Neural cell (in vitro differentiated cells): ENCODE data around the gene GNAI2. TPM values are rescaled to one million over a fixed set of nuclear protein-coding genes. Genes with fewer than 3 reads are reported as not detected.
"Not testable (repeated sequence)": the region's sequence is repeated elsewhere in the genome, so short reads cannot be mapped to it uniquely, and the experiment has no call there.

Source experiments
- H2AFZ ChIP-seq: fragments of 200-600, 300-800 bp; sonication (generic), shearing (Covaris generic); 2 replicates; pipeline ENCODE4 v1.6.0; 2014; ENCODE audit warnings: low read depth, mild to moderate bottlenecking, antibody characterized with exemption, low read length, moderate library complexity
- H3F3A ChIP-seq: fragments of 200-600 bp; shearing (Covaris generic); 2 replicates; pipeline ENCODE4 v1.6.1; 2016; ENCODE audit warnings: mild to moderate bottlenecking, moderate library complexity, mixed read lengths, antibody characterized with exemption, low read length; ENCODE audit not compliant: insufficient read depth, poor library complexity, severe bottlenecking
- H3K27ac ChIP-seq: fragments of 200-600, 300-800 bp; sonication (generic), shearing (Covaris generic); 2 replicates; pipeline ENCODE4 v1.5.1; 2014; ENCODE audit warnings: mild to moderate bottlenecking, low read length, moderate library complexity
- H3K27me3 ChIP-seq: fragments of 300-800, 200-600 bp; sonication (generic), shearing (Covaris generic); 2 replicates; pipeline ENCODE4 v1.6.0; 2014; ENCODE audit warnings: mild to moderate bottlenecking, low read depth, low read length, moderate library complexity; ENCODE audit not compliant: insufficient read depth
- H3K36me3 ChIP-seq: fragments of 300-800, 200-600 bp; sonication (generic), shearing (Covaris generic); 2 replicates; pipeline ENCODE4 v1.5.1; 2014; ENCODE audit warnings: mild to moderate bottlenecking, antibody characterized with exemption, low read length, moderate library complexity; ENCODE audit not compliant: insufficient read depth
- H3K4me2 ChIP-seq: fragments of 300-800, 200-600 bp; sonication (generic), shearing (Covaris generic); 2 replicates; pipeline ENCODE4 v1.6.0; 2014; ENCODE audit warnings: mild to moderate bottlenecking, low read length
- H3K4me3 ChIP-seq: fragments of 300-800, 200-600 bp; sonication (generic), shearing (Covaris generic); 2 replicates; pipeline ENCODE4 v1.5.1; 2014; ENCODE audit warnings: mild to moderate bottlenecking, low read length, moderate library complexity
- H3K79me2 ChIP-seq: fragments of 200-600 bp; shearing (Covaris generic); replicated peaks from 2 replicates; pipeline ENCODE4 v1.6.0; 2014; ENCODE audit warnings: mild to moderate bottlenecking, low read length, moderate library complexity; ENCODE audit not compliant: insufficient read depth
- H3K9ac ChIP-seq: fragments of 300-800, 200-600 bp; sonication (generic), shearing (Covaris generic); 2 replicates; pipeline ENCODE4 v1.6.1; 2016; ENCODE audit warnings: mild to moderate bottlenecking, low read length, mixed read lengths
- H3K9me2 ChIP-seq: fragments of 200-600 bp; shearing (Covaris generic); 2 replicates; pipeline ENCODE4 v1.6.1; 2016; ENCODE audit warnings: mild to moderate bottlenecking, low read length, mixed read lengths; ENCODE audit not compliant: insufficient read depth
- H3K9me3 ChIP-seq: fragments of 200-600, 300-800 bp; sonication (generic), shearing (Covaris generic); 2 replicates; pipeline ENCODE4 v1.6.1; 2016; ENCODE audit warnings: mild to moderate bottlenecking, mixed run types, low read length, moderate library complexity, mixed read lengths
- H4K20me1 ChIP-seq: fragments of 200-600 bp; shearing (Covaris generic); 2 replicates; pipeline ENCODE4 v1.6.1; 2016; ENCODE audit warnings: mild to moderate bottlenecking, mixed run types; ENCODE audit not compliant: insufficient read depth
- EP300 ChIP-seq: fragments of 450-650 bp; conservative IDR thresholded peaks from 2 replicates; pipeline ENCODE4 v1.6.1; 2014; ENCODE audit warnings: antibody characterized with exemption, mild to moderate bottlenecking, moderate library complexity; ENCODE audit not compliant: poor library complexity, severe bottlenecking
- EZH2 ChIP-seq: fragments of 200-600, 300-800 bp; shearing (Covaris generic), sonication (generic); IDR thresholded peaks from 2 replicates; pipeline ENCODE4 v1.6.1; 2014; ENCODE audit warnings: antibody characterized with exemption, low read length, borderline replicate concordance, mild to moderate bottlenecking; ENCODE audit not compliant: insufficient read depth, poor library complexity, severe bottlenecking
- MXI1 ChIP-seq: fragments of 450-650 bp; conservative IDR thresholded peaks from 2 replicates; pipeline ENCODE4 v1.6.1; 2014; ENCODE audit warnings: antibody characterized with exemption, mild to moderate bottlenecking; ENCODE audit not compliant: poor library complexity, severe bottlenecking
- POLR2AphosphoS5 ChIP-seq: IDR thresholded peaks from 2 replicates; pipeline ENCODE4 v1.6.1; 2012
- RAD21 ChIP-seq: fragments of 450-650 bp; conservative IDR thresholded peaks from 2 replicates; pipeline ENCODE4 v1.6.1; 2014; ENCODE audit warnings: antibody characterized with exemption, mild to moderate bottlenecking, moderate library complexity
- SMC3 ChIP-seq: fragments of 450-650 bp; conservative IDR thresholded peaks from 2 replicates; pipeline ENCODE4 v1.6.1; 2014; ENCODE audit warnings: antibody characterized with exemption, mild to moderate bottlenecking, moderate library complexity; ENCODE audit not compliant: poor library complexity
- TAF1 ChIP-seq: IDR thresholded peaks from 2 replicates; pipeline ENCODE4 v1.6.1; 2012; ENCODE audit warnings: low read depth
- polyA plus RNA-seq: library from polyadenylated mRNA; depleted of rRNA; stranded (reverse); fragments of >200 nt; gene quantifications from 2 replicates; pipeline ENCODE4 v1.2.3, GENCODE V29; 2014
- TF ChIP-seq, protein P1 (sequence below): fragments of 450-650 bp; IDR thresholded peaks from 2 replicates; pipeline ENCODE4 v1.5.1; 2014; ENCODE audit warnings: antibody characterized with exemption, mild to moderate bottlenecking, moderate library complexity; ENCODE audit not compliant: poor library complexity, severe bottlenecking
- TF ChIP-seq, protein P2 (sequence below): IDR thresholded peaks from 2 replicates; pipeline ENCODE4 v1.6.1; 2012; ENCODE audit warnings: borderline replicate concordance

Gene GNAI2
- polyA plus RNA-seq, 1 donor from 2014 or later, result 101 TPM

DNA sequence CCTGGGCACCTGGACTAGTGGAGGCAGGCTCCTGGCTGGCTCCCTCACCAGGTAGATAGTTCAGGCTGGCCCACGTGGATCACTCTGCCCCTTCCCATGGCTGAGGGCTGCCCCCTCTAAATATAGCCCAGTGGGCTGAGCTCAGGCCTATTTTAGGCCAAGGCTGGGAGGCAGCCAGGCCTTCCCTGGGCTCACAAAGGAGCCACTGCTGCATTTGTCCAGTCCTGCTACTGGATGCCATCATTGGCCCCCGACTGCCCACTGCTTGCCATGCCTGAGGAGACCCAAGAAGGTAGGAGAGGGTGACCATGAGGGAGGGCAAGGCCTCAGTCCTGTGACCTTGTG, 42.8 kb downstream of the GNAI2 start, which contains the start of gene LSMEM2:
Gene LSMEM2 (plus strand): TSS at position 208 of the 345 bp plus-strand sequence. CDS start 27 bp downstream, at position 235.
- H2AFZ ChIP-seq, result no peak within 1 kb of the TSS
- H3K9me3 ChIP-seq, result no peaks in the 10 kb centered on the region
- H3K9me2 ChIP-seq, result no peaks in the 10 kb centered on the region
- no peaks in the 10 kb centered on the region for H3K79me2 ChIP-seq
- H3F3A ChIP-seq, result no peaks in the 10 kb centered on the region
- TF ChIP-seq EP300, result no peak
- no peak for TF ChIP-seq TAF1
- no peak for TF ChIP-seq SMC3
- no peak for TF ChIP-seq EZH2
- TF ChIP-seq, protein P1, sequence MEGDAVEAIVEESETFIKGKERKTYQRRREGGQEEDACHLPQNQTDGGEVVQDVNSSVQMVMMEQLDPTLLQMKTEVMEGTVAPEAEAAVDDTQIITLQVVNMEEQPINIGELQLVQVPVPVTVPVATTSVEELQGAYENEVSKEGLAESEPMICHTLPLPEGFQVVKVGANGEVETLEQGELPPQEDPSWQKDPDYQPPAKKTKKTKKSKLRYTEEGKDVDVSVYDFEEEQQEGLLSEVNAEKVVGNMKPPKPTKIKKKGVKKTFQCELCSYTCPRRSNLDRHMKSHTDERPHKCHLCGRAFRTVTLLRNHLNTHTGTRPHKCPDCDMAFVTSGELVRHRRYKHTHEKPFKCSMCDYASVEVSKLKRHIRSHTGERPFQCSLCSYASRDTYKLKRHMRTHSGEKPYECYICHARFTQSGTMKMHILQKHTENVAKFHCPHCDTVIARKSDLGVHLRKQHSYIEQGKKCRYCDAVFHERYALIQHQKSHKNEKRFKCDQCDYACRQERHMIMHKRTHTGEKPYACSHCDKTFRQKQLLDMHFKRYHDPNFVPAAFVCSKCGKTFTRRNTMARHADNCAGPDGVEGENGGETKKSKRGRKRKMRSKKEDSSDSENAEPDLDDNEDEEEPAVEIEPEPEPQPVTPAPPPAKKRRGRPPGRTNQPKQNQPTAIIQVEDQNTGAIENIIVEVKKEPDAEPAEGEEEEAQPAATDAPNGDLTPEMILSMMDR, result no peak
- no peak for TF ChIP-seq POLR2AphosphoS5
- TF ChIP-seq, protein P2, sequence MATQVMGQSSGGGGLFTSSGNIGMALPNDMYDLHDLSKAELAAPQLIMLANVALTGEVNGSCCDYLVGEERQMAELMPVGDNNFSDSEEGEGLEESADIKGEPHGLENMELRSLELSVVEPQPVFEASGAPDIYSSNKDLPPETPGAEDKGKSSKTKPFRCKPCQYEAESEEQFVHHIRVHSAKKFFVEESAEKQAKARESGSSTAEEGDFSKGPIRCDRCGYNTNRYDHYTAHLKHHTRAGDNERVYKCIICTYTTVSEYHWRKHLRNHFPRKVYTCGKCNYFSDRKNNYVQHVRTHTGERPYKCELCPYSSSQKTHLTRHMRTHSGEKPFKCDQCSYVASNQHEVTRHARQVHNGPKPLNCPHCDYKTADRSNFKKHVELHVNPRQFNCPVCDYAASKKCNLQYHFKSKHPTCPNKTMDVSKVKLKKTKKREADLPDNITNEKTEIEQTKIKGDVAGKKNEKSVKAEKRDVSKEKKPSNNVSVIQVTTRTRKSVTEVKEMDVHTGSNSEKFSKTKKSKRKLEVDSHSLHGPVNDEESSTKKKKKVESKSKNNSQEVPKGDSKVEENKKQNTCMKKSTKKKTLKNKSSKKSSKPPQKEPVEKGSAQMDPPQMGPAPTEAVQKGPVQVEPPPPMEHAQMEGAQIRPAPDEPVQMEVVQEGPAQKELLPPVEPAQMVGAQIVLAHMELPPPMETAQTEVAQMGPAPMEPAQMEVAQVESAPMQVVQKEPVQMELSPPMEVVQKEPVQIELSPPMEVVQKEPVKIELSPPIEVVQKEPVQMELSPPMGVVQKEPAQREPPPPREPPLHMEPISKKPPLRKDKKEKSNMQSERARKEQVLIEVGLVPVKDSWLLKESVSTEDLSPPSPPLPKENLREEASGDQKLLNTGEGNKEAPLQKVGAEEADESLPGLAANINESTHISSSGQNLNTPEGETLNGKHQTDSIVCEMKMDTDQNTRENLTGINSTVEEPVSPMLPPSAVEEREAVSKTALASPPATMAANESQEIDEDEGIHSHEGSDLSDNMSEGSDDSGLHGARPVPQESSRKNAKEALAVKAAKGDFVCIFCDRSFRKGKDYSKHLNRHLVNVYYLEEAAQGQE, result no peak
- TF ChIP-seq RAD21, result no peak
- TF ChIP-seq MXI1, result no peak
- H4K20me1 ChIP-seq, result no peaks in the 10 kb centered on the region
- peaks cover 23% of the 10 kb centered on the region for H3K27me3 ChIP-seq
- no peaks in the 10 kb centered on the region for H3K36me3 ChIP-seq
- H3K4me2 ChIP-seq, result no peak within 1 kb of the TSS
- H3K27ac ChIP-seq, result no peak within 1 kb of the TSS
- H3K4me3 ChIP-seq, result no peak within 1 kb of the TSS
- no peak within 1 kb of the TSS for H3K9ac ChIP-seq

DNA sequence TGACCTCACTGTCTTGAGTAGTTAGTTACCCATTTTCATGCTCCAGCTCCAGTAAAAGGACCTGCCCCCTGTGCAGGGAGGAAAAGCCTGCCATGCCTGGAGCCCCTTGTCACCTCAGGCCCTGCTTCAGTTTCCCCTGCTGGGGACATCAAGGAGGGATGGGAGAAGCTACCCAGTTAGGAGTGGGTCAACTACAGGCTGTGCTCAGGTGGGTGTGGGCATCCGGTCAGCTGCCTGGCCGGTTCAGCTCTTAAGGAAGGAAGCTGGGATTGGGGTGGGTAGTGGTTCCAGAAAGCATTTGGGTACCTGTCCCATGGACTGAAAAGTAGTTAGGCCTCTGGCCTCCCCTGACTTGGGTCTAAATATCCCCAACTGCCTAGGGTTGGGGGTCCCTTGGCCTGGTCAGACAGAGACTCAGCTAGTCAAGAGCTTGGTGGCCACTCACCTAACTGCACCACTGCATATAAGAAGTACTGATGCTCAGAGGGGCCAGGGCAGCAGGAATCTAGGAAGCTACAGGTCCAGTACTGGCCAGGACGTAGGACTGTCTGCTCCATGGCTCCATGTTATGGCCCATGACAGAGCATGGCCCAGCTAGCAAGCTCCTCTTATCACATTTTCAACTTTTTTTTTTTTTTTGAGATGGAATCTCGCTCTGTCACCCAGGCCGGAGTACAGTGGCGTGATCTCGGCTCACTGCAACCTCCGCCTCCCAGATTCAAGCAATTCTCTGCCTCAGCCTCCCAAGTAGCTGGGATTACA, 43.4 kb downstream of the GNAI2 start:
- Histone ChIP-seq H3K4me3 (no peak overlapping the region), H3K4me2 (no peak overlapping the region), H2AFZ (no peak overlapping the region), H3K27ac (no peak overlapping the region), H3K9me3 (no peaks in the 10 kb centered on the region), H3K79me2 (no peaks in the 10 kb centered on the region), H3K36me3 (no peaks in the 10 kb centered on the region), H3K9ac (no peak overlapping the region), H3F3A (no peaks in the 10 kb centered on the region), H3K9me2 (no peaks in the 10 kb centered on the region), H4K20me1 (no peaks in the 10 kb centered on the region), H3K27me3 (peaks cover 17% of the 10 kb centered on the region)
- no peak for TF ChIP-seq MXI1
- no peak for TF ChIP-seq POLR2AphosphoS5
- no peak for TF ChIP-seq SMC3
- no peak for TF ChIP-seq TAF1
- TF ChIP-seq EZH2, result no peak
- no peak for TF ChIP-seq RAD21

DNA sequence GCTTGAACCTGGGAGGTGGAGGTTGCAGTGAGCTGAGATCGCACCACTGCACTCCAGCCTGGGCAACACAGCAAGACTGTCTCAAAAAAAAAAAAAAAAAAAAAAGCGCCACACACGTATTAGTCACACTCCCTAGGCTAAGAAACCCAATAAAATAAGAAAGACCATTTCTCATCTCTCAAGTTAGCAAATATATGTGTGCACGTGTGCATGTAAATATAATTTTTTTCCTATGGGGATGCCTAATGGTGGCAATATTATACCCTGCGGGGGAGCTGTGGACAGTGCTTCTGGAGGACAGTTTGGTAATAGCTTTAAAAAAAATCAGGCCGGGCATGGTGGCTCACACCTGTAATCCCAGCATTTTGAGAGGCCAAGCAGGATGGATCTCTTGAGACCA, 48.1 kb downstream of the GNAI2 start:
- not testable (repeated sequence) for H3K9me2 ChIP-seq, H3K4me2 ChIP-seq, H2AFZ ChIP-seq, H4K20me1 ChIP-seq, H3F3A ChIP-seq, H3K9ac ChIP-seq, H3K27ac ChIP-seq, H3K79me2 ChIP-seq, H3K9me3 ChIP-seq, H3K4me3 ChIP-seq, H3K36me3 ChIP-seq, H3K27me3 ChIP-seq
